GM19025 (cell line): ENCODE measurements around the gene NFKBIE.
"Not testable (repeated sequence)": the region's sequence is repeated elsewhere in the genome, so short reads cannot be mapped to it uniquely, and the experiment has no call there.

ENCODE experiments used
- ATAC-seq: cut with Tn5 transposase; IDR thresholded peaks from one replicate; pipeline ENCODE4 v1.9.1; 2021; ENCODE audit warnings: mild to moderate bottlenecking, low read depth, moderate library complexity; ENCODE audit not compliant: unreplicated experiment

NFKBIE gene

GRCh38 chr6:44265007-44265721, at the start of gene NFKBIE:
NFKBIE (minus strand) TSS chr6:44265551; CDS start chr6:44265346, 205 bp downstream.
- peak; percentile 32 for ATAC-seq

GRCh38 chr6:44314657-44315056, 49.3 kb upstream of the NFKBIE start:
- ATAC-seq: not testable (repeated sequence)

GRCh38 chr6:44312901-44313788, 47.8 kb upstream of the NFKBIE start, which contains the start of gene AARS2:
AARS2 (minus strand) TSS chr6:44313347; CDS start chr6:44313323, 24 bp downstream.
- ATAC-seq: peak; percentile 91

GRCh38 chr6:44311767-44312166, 46.4 kb upstream of the NFKBIE start:
- ATAC-seq: no peak

- no peak for ATAC-seq
Observed at GRCh38 chr6:44311304-44311703, 46.0 kb upstream of the NFKBIE start.

GRCh38 chr6:44310241-44310640, 44.9 kb upstream of the NFKBIE start:
- no peak for ATAC-seq

GRCh38 chr6:44309631-44310030, 44.3 kb upstream of the NFKBIE start:
- no peak for ATAC-seq

- ATAC-seq: no peak
Observed at GRCh38 chr6:44309092-44309491, 43.7 kb upstream of the NFKBIE start.

GRCh38 chr6:44307217-44307616, 41.9 kb upstream of the NFKBIE start:
- no peak for ATAC-seq

GRCh38 chr6:44306710-44307109, 41.4 kb upstream of the NFKBIE start:
- ATAC-seq: no peak

GRCh38 chr6:44305200-44305725, 39.9 kb upstream of the NFKBIE start:
- no peak for ATAC-seq

- no peak for ATAC-seq
Observed at GRCh38 chr6:44304282-44305199, 39.2 kb upstream of the NFKBIE start.

GRCh38 chr6:44303842-44304241, 38.5 kb upstream of the NFKBIE start:
- no peak for ATAC-seq

- no peak for ATAC-seq
Observed at GRCh38 chr6:44302856-44303255, 37.5 kb upstream of the NFKBIE start.

- no peak for ATAC-seq
Observed at GRCh38 chr6:44301782-44302564, 36.6 kb upstream of the NFKBIE start.

- ATAC-seq: no peak
Observed at GRCh38 chr6:44301106-44301505, 35.8 kb upstream of the NFKBIE start.

GRCh38 chr6:44300292-44300823, 35.0 kb upstream of the NFKBIE start:
- ATAC-seq: no peak

- no peak for ATAC-seq
Observed at GRCh38 chr6:44298864-44299263, 33.5 kb upstream of the NFKBIE start.
